HG03439 (cell line): Measurements from ENCODE around the gene OR5I1.
"Not testable (repeated sequence)": the region's sequence is repeated elsewhere in the genome, so short reads cannot be mapped to it uniquely, and the experiment has no call there.

ENCODE experiments used
- ATAC-seq: cut with Tn5 transposase; IDR thresholded peaks from one replicate; pipeline ENCODE4 v1.9.1; 2021; ENCODE audit warnings: mild to moderate bottlenecking, moderate library complexity; ENCODE audit not compliant: unreplicated experiment

OR5I1 gene

GRCh38 chr11:55936300-55936699 is at the start of gene OR5I1:
Gene OR5I1 (minus strand): TSS chr11:55936400. CDS start chr11:55936400, 0 bp downstream.
- ATAC-seq: no peak

GRCh38 chr11:55970935-55971334 is 34.7 kb upstream of the OR5I1 start:
- ATAC-seq: no peak

- no peak for ATAC-seq
These were observed 33.6 kb upstream of the OR5I1 start, which contains the start of gene OR10AG1 for GRCh38 chr11:55969845-55970244. Gene OR10AG1 (minus strand): TSS chr11:55969945. CDS start chr11:55969907, 38 bp downstream.

GRCh38 chr11:55967914-55968313 is 31.7 kb upstream of the OR5I1 start:
- no peak for ATAC-seq

- ATAC-seq: no peak
These were observed 30.2 kb upstream of the OR5I1 start for GRCh38 chr11:55966391-55966790.

GRCh38 chr11:55956521-55956920 is 20.3 kb upstream of the OR5I1 start:
- ATAC-seq: no peak

GRCh38 chr11:55949330-55949729 is 13.1 kb upstream of the OR5I1 start:
- no peak for ATAC-seq

GRCh38 chr11:55942785-55943392 is 6.7 kb upstream of the OR5I1 start:
- no peak for ATAC-seq

- ATAC-seq: no peak
These were observed 15.7 kb downstream of the OR5I1 start for GRCh38 chr11:55920537-55920936.

- ATAC-seq: no peak
These were observed 21.7 kb downstream of the OR5I1 start, which contains the start of gene OR5W2 for GRCh38 chr11:55914482-55914881. Gene OR5W2 (minus strand): TSS chr11:55914582. CDS start chr11:55914582, 0 bp downstream.

GRCh38 chr11:55902308-55902707 is 33.9 kb downstream of the OR5I1 start:
- no peak for ATAC-seq

GRCh38 chr11:55895216-55895615 is 41.0 kb downstream of the OR5I1 start:
- no peak for ATAC-seq

GRCh38 chr11:55885481-55885880 is 50.7 kb downstream of the OR5I1 start:
- not testable (repeated sequence) for ATAC-seq
